Measurements from ENCODE around the gene BTN3A1. TPM values are rescaled to one million over a fixed set of nuclear protein-coding genes. Genes with fewer than 3 reads are reported as not detected.

BTN3A1 gene
- total RNA-seq, 1 experiment from 2014 or later, result 5.4 TPM

- no TSS peak for BruUV-seq (replicated peaks)
- POLR2A ChIA-PET (ENCODE audit: unreplicated experiment), result interaction anchor here (0.6 kb wide), 1 partner anchor 162 kb away, joined by 6 read pairs; no protein-coding TSS in a partner anchor
- intact Hi-C loops (cut with micrococcal nuclease), result no loop called here
Observed at GRCh38 chr6:26379292-26379691, 22.8 kb upstream of the BTN3A1 start.

GRCh38 chr6:26379740-26380139 lies 22.3 kb upstream of the BTN3A1 start:
- no peaks in the 10 kb centered on the region for H3K27me3 ChIP-seq (ENCODE audit: low read length)
- H3K9me2 ChIP-seq (replicated peaks; ENCODE audit: low read length), result no peaks in the 10 kb centered on the region
- no TSS peak for BruUV-seq (replicated peaks)
- no peak overlapping the region for H3K4me3 ChIP-seq (ENCODE audit: low read length)
- no peak overlapping the region for H2AFZ ChIP-seq (ENCODE audit: low read length)
- H3K4me2 ChIP-seq (ENCODE audit: low read length), result peak overlapping the region; percentile 10; the same call in 1 of the 2 replicates
- H3K79me2 ChIP-seq (ENCODE audit: low read length), result no peaks in the 10 kb centered on the region
- ChIA-PET CTCF (no interaction called here), POLR2A (ENCODE audit: unreplicated experiment) (interaction anchor here (0.6 kb wide), 1 partner anchor 162 kb away, joined by 6 read pairs; no protein-coding TSS in a partner anchor)
- no peaks in the 10 kb centered on the region for H3K36me3 ChIP-seq (ENCODE audit: low read depth, low read length)
- DNase-seq (no peak), ATAC-seq (no peak)
- H3K4me1 ChIP-seq (ENCODE audit: insufficient read depth, low read length), result peaks cover 11% of the 10 kb centered on the region
- no peak overlapping the region for H3K9ac ChIP-seq (ENCODE audit: low read length)
- intact Hi-C loops (cut with micrococcal nuclease), result no loop called here
- no peaks in the 10 kb centered on the region for H3K9me3 ChIP-seq (ENCODE audit: low read length)
- TF ChIP-seq EZH2phosphoT487 (IDR thresholded peaks at IDR 0.05; ENCODE audit: borderline replicate concordance, low read length) (no peak), CTCF (conservative IDR thresholded peaks at IDR 0.05; ENCODE audit: low read depth, low read length) (no peak), EZH2 (IDR thresholded peaks at IDR 0.05; ENCODE audit: low read length, unreplicated experiment) (no peak)
- no peaks in the 10 kb centered on the region for H3F3A ChIP-seq (ENCODE audit: low read length, unreplicated experiment)
- H4K20me1 ChIP-seq (ENCODE audit: low read length), result no peaks in the 10 kb centered on the region
- no peak overlapping the region for H3K27ac ChIP-seq (ENCODE audit: low read length)

More at GRCh38 chr6:26379292-26379691, 22.8 kb upstream of the BTN3A1 start:
- H3K79me2 ChIP-seq (ENCODE audit: low read length), result no peaks in the 10 kb centered on the region
- no peaks in the 10 kb centered on the region for H3K36me3 ChIP-seq (ENCODE audit: low read depth, low read length)
- no peak overlapping the region for H3K4me3 ChIP-seq (ENCODE audit: low read length)
- DNase-seq, result no peak
- H3K4me1 ChIP-seq (ENCODE audit: insufficient read depth, low read length), result peaks cover 11% of the 10 kb centered on the region
- H3K4me2 ChIP-seq (ENCODE audit: low read length), result no peak overlapping the region
- no peaks in the 10 kb centered on the region for H3K27me3 ChIP-seq (ENCODE audit: low read length)
- no peak overlapping the region for H3K9ac ChIP-seq (ENCODE audit: low read length)
- H4K20me1 ChIP-seq (ENCODE audit: low read length), result no peaks in the 10 kb centered on the region
- ATAC-seq, result no peak
- no peaks in the 10 kb centered on the region for H3K9me2 ChIP-seq (replicated peaks; ENCODE audit: low read length)
- no peak for TF ChIP-seq EZH2phosphoT487 (IDR thresholded peaks at IDR 0.05; ENCODE audit: borderline replicate concordance, low read length)
- no peak for TF ChIP-seq CTCF (conservative IDR thresholded peaks at IDR 0.05; ENCODE audit: low read depth, low read length)
- TF ChIP-seq EZH2 (IDR thresholded peaks at IDR 0.05; ENCODE audit: low read length, unreplicated experiment), result no peak
- H3F3A ChIP-seq (ENCODE audit: low read length, unreplicated experiment), result no peaks in the 10 kb centered on the region
- no peaks in the 10 kb centered on the region for H3K9me3 ChIP-seq (ENCODE audit: low read length)
- no peak overlapping the region for H2AFZ ChIP-seq (ENCODE audit: low read length)
- H3K27ac ChIP-seq (ENCODE audit: low read length), result no peak overlapping the region
- CTCF ChIA-PET, result no interaction called here

GRCh38 chr6:26380256-26380655 lies 21.8 kb upstream of the BTN3A1 start:
- POLR2A ChIA-PET (ENCODE audit: unreplicated experiment), result no interaction called here
- no TSS peak for BruUV-seq (replicated peaks)

More at GRCh38 chr6:26380256-26380655, 21.8 kb upstream of the BTN3A1 start:
- peak; percentile 50 for DNase-seq
- Histone ChIP-seq H4K20me1 (ENCODE audit: low read length) (no peaks in the 10 kb centered on the region), H3K36me3 (ENCODE audit: low read depth, low read length) (no peaks in the 10 kb centered on the region), H3K27ac (ENCODE audit: low read length) (no peak overlapping the region), H3K27me3 (ENCODE audit: low read length) (no peaks in the 10 kb centered on the region), H3K9ac (ENCODE audit: low read length) (no peak overlapping the region), H2AFZ (ENCODE audit: low read length) (no peak overlapping the region), H3K79me2 (ENCODE audit: low read length) (no peaks in the 10 kb centered on the region), H3K9me2 (replicated peaks; ENCODE audit: low read length) (no peaks in the 10 kb centered on the region), H3K4me2 (ENCODE audit: low read length) (peak overlapping the region; percentile 10; the same call in 1 of the 2 replicates), H3K4me1 (ENCODE audit: insufficient read depth, low read length) (peaks cover 11% of the 10 kb centered on the region), H3K4me3 (ENCODE audit: low read length) (no peak overlapping the region), H3K9me3 (ENCODE audit: low read length) (no peaks in the 10 kb centered on the region), H3F3A (ENCODE audit: low read length, unreplicated experiment) (no peaks in the 10 kb centered on the region)
- ATAC-seq, result peak; percentile 23
- intact Hi-C loops (cut with micrococcal nuclease), result no loop called here
- CTCF ChIA-PET, result no interaction called here
- TF ChIP-seq EZH2 (IDR thresholded peaks at IDR 0.05; ENCODE audit: low read length, unreplicated experiment) (no peak), CTCF (conservative IDR thresholded peaks at IDR 0.05; ENCODE audit: low read depth, low read length) (no peak), EZH2phosphoT487 (IDR thresholded peaks at IDR 0.05; ENCODE audit: borderline replicate concordance, low read length) (no peak)
